Astrocyte of the spinal cord (primary cell): ENCODE data around the gene ODC1.

ENCODE experiments used
- DNase-seq: peaks from one replicate; pipeline ENCODE4 v3.0.0; 2011; ENCODE audit warnings: low read depth, low spot score
- H3K4me3 ChIP-seq: 2 replicates; pipeline ENCODE4 v1.5.1; 2011; ENCODE audit warnings: low read depth, mild to moderate bottlenecking, low read length, moderate library complexity
- in situ Hi-C: cut with HindIII; loops from 2 replicates; pipeline ENCODE4 v1.10.0; 2017; ENCODE audit warnings: low sequenced_read_pairs
- TF ChIP-seq, protein P1 (sequence below): IDR thresholded peaks from 2 replicates; pipeline ENCODE4 v1.5.1; 2012; ENCODE audit warnings: low read depth, mild to moderate bottlenecking, low read length, inconsistent platforms

The ODC1 gene

DNA sequence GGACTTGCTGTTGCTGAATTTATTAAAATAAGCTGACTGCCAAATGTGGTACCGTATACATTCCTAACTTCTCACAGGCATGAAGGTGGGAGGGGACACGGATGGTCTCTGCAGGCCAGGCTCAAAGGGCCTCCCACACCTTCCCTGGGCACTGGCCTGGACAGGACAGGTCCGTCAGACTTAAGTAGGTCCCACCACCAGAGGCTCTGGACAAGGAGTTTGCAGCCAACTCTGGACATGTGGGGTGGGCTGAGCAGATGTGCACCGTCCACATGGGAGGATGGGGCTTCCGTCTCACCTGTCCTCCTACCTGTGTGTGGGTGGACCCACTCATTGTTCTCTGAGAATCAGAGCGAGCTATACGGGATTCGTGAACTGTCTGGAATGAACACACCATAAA lies 8.2 kb downstream of the ODC1 start:
- no peak for DNase-seq
- TF ChIP-seq, protein P1, sequence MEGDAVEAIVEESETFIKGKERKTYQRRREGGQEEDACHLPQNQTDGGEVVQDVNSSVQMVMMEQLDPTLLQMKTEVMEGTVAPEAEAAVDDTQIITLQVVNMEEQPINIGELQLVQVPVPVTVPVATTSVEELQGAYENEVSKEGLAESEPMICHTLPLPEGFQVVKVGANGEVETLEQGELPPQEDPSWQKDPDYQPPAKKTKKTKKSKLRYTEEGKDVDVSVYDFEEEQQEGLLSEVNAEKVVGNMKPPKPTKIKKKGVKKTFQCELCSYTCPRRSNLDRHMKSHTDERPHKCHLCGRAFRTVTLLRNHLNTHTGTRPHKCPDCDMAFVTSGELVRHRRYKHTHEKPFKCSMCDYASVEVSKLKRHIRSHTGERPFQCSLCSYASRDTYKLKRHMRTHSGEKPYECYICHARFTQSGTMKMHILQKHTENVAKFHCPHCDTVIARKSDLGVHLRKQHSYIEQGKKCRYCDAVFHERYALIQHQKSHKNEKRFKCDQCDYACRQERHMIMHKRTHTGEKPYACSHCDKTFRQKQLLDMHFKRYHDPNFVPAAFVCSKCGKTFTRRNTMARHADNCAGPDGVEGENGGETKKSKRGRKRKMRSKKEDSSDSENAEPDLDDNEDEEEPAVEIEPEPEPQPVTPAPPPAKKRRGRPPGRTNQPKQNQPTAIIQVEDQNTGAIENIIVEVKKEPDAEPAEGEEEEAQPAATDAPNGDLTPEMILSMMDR, result no peak
- no peak overlapping the region for H3K4me3 ChIP-seq
- in situ Hi-C loops, result no loop called here

DNA sequence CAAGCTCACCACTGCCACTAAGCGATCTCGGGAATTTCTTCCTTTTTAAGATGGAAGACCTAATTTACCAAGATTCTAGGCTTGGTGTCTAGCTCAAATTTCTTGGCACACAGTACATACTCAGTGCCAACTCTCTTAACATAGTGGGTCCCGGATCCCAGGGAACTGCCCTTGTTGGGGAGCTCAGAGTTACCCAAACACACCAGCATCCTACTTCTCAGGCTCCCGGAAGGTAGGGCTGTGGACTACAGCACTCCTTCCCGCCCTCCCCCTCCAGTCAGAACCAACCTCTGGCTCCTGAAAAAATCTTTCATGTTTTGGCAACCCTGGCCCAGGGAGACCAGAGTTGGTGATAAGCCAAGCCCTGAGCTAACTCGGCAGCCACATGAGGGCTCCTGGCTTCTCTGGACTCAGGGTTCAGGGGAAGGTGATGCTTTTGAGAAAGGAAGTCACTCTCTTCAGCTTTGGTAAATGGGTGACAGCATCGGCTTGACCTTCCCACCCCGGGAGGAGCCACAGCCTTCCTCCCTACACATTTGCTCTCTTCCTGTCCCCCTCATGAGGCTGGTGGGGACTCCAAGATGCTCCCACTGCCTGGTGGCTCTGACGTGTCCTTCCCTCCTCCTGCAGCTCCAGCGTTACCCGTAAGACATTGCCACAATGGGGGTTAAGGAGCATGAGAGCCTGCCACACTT lies 8.8 kb downstream of the ODC1 start:
- DNase-seq, result no peak
- in situ Hi-C loops, result no loop called here
- TF ChIP-seq, protein P1, result no peak
- no peak overlapping the region for H3K4me3 ChIP-seq

DNA sequence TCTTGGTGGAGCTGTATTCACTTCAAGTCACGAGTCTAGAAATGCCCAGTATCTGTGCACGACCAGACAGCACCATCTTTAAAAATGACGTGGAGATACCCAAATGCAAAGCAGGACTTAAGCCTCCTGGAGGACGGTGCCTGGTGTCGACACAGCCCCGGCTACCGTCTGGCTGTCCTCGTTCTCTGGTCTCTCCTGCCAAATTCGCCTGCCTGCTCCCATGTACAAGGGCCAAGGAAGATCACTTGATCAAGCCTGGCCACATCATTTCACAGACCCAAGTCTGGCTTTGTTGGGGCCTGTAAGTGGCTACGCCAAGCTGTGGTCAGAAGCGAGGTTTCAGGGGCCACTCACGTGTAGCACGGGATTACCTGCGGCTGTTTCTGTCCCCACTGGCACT lies 9.4 kb downstream of the ODC1 start:
- in situ Hi-C loops, result no loop called here
- no peak for DNase-seq
- H3K4me3 ChIP-seq, result no peak overlapping the region
- TF ChIP-seq, protein P1, result no peak

DNA sequence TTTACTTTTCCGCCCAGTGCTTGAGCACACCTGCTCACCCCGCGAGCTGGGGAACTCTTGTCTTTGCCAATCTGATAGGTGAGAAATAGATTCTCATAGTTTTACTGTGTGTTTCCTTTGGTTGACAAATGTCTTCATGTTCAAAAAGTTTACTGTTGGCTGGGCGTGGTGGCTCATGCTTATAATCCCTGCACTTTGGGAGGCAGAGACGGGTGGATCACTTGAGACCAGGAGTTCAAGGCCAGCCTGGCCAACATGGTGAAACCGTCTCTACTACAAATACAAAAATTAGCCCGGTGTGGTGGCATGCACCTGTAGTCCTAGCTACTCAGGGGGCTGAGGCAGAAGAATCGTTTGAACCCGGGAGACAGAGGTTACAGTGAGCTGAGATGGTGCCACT lies 10.3 kb downstream of the ODC1 start:
- DNase-seq, result no peak
- H3K4me3 ChIP-seq, result no peak overlapping the region
- TF ChIP-seq, protein P1, result no peak
- in situ Hi-C loops, result no loop called here

DNA sequence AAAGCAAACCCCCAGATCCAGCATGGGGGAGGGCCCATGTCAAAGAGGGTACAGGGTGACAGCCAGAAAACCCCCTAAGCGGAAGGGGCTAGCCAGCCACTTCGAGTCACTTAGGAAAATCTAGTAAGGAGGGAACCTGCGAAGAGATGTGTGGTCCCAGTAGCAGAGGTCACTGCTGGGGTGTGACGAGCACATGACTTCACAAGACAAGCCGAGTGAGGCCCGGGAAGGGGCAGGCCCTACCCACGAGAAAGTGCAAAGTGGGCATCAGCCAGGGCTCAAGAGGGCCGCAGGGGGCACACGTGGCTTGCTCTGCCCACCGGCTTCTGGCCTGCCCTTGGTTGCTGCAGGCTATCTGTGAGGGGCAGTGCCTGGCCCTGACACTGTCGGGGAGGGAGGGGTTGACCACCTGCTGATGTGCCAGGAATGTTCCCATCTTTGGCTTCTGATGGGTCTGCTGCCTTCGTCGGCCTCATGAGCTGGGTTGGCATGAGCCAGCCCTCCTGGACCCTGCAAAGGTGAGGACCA lies 11.5 kb downstream of the ODC1 start:
- TF ChIP-seq, protein P1, result no peak
- in situ Hi-C loops, result no loop called here
- no peak for DNase-seq
- H3K4me3 ChIP-seq, result no peak overlapping the region

DNA sequence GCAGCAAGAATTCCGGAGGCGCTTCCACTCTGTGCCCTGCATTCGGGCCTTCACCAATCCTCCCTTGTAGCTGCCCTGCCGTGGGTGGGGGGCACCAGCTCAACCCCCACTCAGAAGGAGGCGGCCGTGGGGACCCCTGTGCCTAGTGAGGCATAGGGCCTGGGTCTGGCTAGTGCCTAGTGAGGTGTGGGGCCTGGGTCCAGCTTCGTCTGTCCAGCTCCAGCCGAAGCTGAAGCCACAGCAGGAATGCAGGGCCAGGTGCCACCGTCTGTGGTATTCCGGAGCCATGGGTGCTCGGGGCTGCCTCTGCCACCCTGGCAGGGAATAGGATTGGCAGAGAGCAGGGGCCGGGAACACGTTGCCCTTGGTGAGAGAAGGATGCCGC lies 12.3 kb downstream of the ODC1 start:
- TF ChIP-seq, protein P1, result no peak
- DNase-seq, result no peak
- H3K4me3 ChIP-seq, result no peak overlapping the region
- in situ Hi-C loops, result no loop called here
